Neural progenitor cell (in vitro differentiated cells): ENCODE measurements around the gene CMYA5.

Source experiments
- CTCF ChIP-seq: fragments of 200-600 bp; sonication (generic); IDR thresholded peaks from 2 replicates; pipeline ENCODE4 v1.5.1; 2017; ENCODE audit warnings: antibody characterized with exemption, mild to moderate bottlenecking
- EZH2 ChIP-seq: fragments of 200-600 bp; sonication (generic); IDR thresholded peaks from 2 replicates; pipeline ENCODE4 v1.6.1; 2017; ENCODE audit warnings: antibody characterized with exemption, mild to moderate bottlenecking, moderate library complexity
- EZH2phosphoT487 ChIP-seq: fragments of 200-600 bp; sonication (generic); IDR thresholded peaks from 2 replicates; pipeline ENCODE4 v1.6.1; 2017; ENCODE audit warnings: antibody characterized with exemption

- TF ChIP-seq CTCF (no peak), EZH2phosphoT487 (no peak), EZH2 (no peak)
Measured at GRCh38 chr5:79798893-79799590, 109.4 kb downstream of the CMYA5 start.
